A549 treated with Hydrocortisone at 1 μM for 4 hours (cell line): ENCODE measurements around the gene HCFC2. TPM values are rescaled to one million over a fixed set of nuclear protein-coding genes. Genes with fewer than 3 reads are reported as not detected.

Experiments
- total RNA-seq: library from RNA; stranded (reverse); fragments of 200-300 nt; extraction: Qiagen RNA extraction; gene quantifications from 5 replicates; pipeline ENCODE4 v1.2.3, GENCODE V29; 2022

The HCFC2 gene
- total RNA-seq = 4.6 to 5.8 TPM (median 5.1 TPM) in 5 replicates

GRCh38 chr12:104064031-104064841, at the start of gene HCFC2:
HCFC2 (plus strand) TSS chr12:104064531; CDS start chr12:104064561, 30 bp downstream.

GRCh38 chr12:104049903-104050356, 14.4 kb upstream of the HCFC2 start, which contains the start of gene GLT8D2:
GLT8D2 (minus strand) TSS chr12:104050187; CDS start chr12:104019648, 30,539 bp downstream.

GRCh38 chr12:104137902-104138796, 73.8 kb downstream of the HCFC2 start, which contains the start of gene NFYB:
NFYB (minus strand) TSS chr12:104138210; CDS start chr12:104135453, 2,757 bp downstream.

Other genes starting within 250 kb of the HCFC2 start
- gene NT5DC3, start 223.3 kb upstream of the HCFC2 start, total RNA-seq = 21.5 to 32.3 TPM (median 22.5 TPM) in 5 replicates
- 526 to 751 TPM (median 570 TPM) in 5 replicates for gene HSP90B1, start 134.1 kb upstream of the HCFC2 start, total RNA-seq
- 25.4 to 32.3 TPM (median 27.2 TPM) in 5 replicates for gene TDG, start 98.7 kb upstream of the HCFC2 start, total RNA-seq
- gene GLT8D2, start 14.3 kb upstream of the HCFC2 start, total RNA-seq = 0.20 to 0.44 TPM (median 0.23 TPM) in 5 replicates
- gene NFYB, start 73.7 kb downstream of the HCFC2 start, total RNA-seq = 22.9 to 28.3 TPM (median 25.2 TPM) in 5 replicates
- 693 to 1,035 TPM (median 750 TPM) in 5 replicates for gene TXNRD1, start 151.2 kb downstream of the HCFC2 start, total RNA-seq
- gene EID3, start 239.2 kb downstream of the HCFC2 start, total RNA-seq = 5.5 to 8.8 TPM (median 6.1 TPM) in 5 replicates